SK-N-SH (cell line): Measurements from ENCODE around the gene C17orf100. TPM values are rescaled to one million over a fixed set of nuclear protein-coding genes. Genes with fewer than 3 reads are reported as not detected.

ENCODE experiments used
- CTCF ChIA-PET: fragments of 300-600, 350-600 bp; formaldehyde crosslinking; extraction: SDS; loops from one replicate; lab custom pipeline; 2021; lab: Yijun Ruan, JAX
- POLR2A ChIA-PET: fragments of 350-600 bp; sonication (Branson Sonifier 250); formaldehyde crosslinking; extraction: SDS; loops from one replicate; lab custom pipeline; 2020; ENCODE audit warnings: antibody characterized with exemption, inconsistent platforms; lab: Yijun Ruan, JAX
- DNase-seq: peaks from one replicate; pipeline ENCODE4 v3.0.0; 2012
- H2AFZ ChIP-seq: fragments of 200-600 bp; sonication (generic); 2 replicates; pipeline ENCODE4 v1.8.1; 2016; ENCODE audit warnings: antibody characterized with exemption, mild to moderate bottlenecking, low read depth
- H3F3A ChIP-seq: fragments of 200-600 bp; sonication (generic); replicated peaks from 2 replicates; pipeline ENCODE3; 2016; ENCODE audit warnings: antibody characterized with exemption, mild to moderate bottlenecking; ENCODE audit not compliant: insufficient read depth
- H3K27ac ChIP-seq, 2 experiments: fragments of 200-500 bp in 1 of 2; fragments of 200-600 bp in 1 of 2; sonication (Bioruptor generic) in 1 of 2; sonication (generic), shearing (Covaris generic) in 1 of 2; 2 replicates each; pipeline versions ENCODE4 v1.5.1 to v1.6.1; 2014 to 2016; ENCODE audit warnings: low read depth in 2 of 2, inconsistent platforms in 1 of 2, low read length in 1 of 2, mild to moderate bottlenecking in 1 of 2, mixed read lengths in 1 of 2
- H3K27me3 ChIP-seq: fragments of 200-600 bp; sonication (generic), shearing (Covaris generic); 2 replicates; pipeline ENCODE4 v1.6.1; 2016; ENCODE audit warnings: mixed run types; ENCODE audit not compliant: insufficient read depth
- H3K36me3 ChIP-seq, 2 experiments: fragments of 200-500 bp in 1 of 2; fragments of 200-600 bp in 1 of 2; sonication (Bioruptor generic) in 1 of 2; sonication (generic) in 1 of 2; replicated peaks in 1 of 2; 2 replicates each; pipeline versions ENCODE3 to v1.5.1; 2014 to 2016; ENCODE audit warnings: low read length in 1 of 2, mild to moderate bottlenecking in 1 of 2; ENCODE audit not compliant: insufficient read depth in 2 of 2, control insufficient read depth in 1 of 2
- H3K4me1 ChIP-seq, 2 experiments: fragments of 200-500 bp in 1 of 2; fragments of 200-600 bp in 1 of 2; sonication (Bioruptor generic) in 1 of 2; sonication (generic), shearing (Covaris generic) in 1 of 2; 2 replicates each; pipeline versions ENCODE4 v1.5.1 to v1.6.1; 2014 to 2016; ENCODE audit warnings: low read depth in 1 of 2, low read length in 1 of 2, mixed run types in 1 of 2; ENCODE audit not compliant: insufficient read depth in 2 of 2, control insufficient read depth in 1 of 2
- H3K4me2 ChIP-seq: fragments of 200-600 bp; sonication (generic), shearing (Covaris generic); 2 replicates; pipeline ENCODE4 v1.6.1; 2017; ENCODE audit warnings: mixed run types
- H3K4me3 ChIP-seq, 2 experiments: fragments of 200-500 bp in 1 of 2; fragments of 200-600 bp in 1 of 2; sonication (Bioruptor generic) in 1 of 2; sonication (generic), shearing (Covaris generic) in 1 of 2; 2 replicates each; pipeline versions ENCODE4 v1.5.1 to v1.8.1; 2014 to 2016; ENCODE audit warnings: low read depth in 2 of 2, inconsistent platforms in 1 of 2, low read length in 1 of 2, mild to moderate bottlenecking in 1 of 2, mixed read lengths in 1 of 2, moderate library complexity in 1 of 2
- H3K79me2 ChIP-seq: fragments of 200-600 bp; sonication (generic); 2 replicates; pipeline ENCODE4 v1.8.1; 2017; ENCODE audit warnings: mild to moderate bottlenecking; ENCODE audit not compliant: insufficient read depth
- H3K9ac ChIP-seq: fragments of 200-600 bp; sonication (generic); 2 replicates; pipeline ENCODE4 v1.6.1; 2017; ENCODE audit warnings: mixed run types
- H3K9me2 ChIP-seq: fragments of 200-600 bp; sonication (generic); 2 replicates; pipeline ENCODE4 v1.6.1; 2017; ENCODE audit warnings: mixed run types
- H3K9me3 ChIP-seq: fragments of 200-600 bp; sonication (generic); 2 replicates; pipeline ENCODE4 v1.6.1; 2017; ENCODE audit warnings: mixed run types, mild to moderate bottlenecking, moderate library complexity
- H4K20me1 ChIP-seq: fragments of 200-600 bp; sonication (generic); 2 replicates; pipeline ENCODE4 v1.6.1; 2017; ENCODE audit warnings: mild to moderate bottlenecking, mixed run types; ENCODE audit not compliant: insufficient read depth
- CHD2 ChIP-seq: fragments of 150-350 bp; IDR thresholded peaks from 2 replicates; pipeline ENCODE4 v1.6.1; 2018; ENCODE audit warnings: low read length; ENCODE audit not compliant: partially characterized antibody
- ELF1 ChIP-seq: IDR thresholded peaks from 2 replicates; pipeline ENCODE4 v1.4.0; 2012
- EP300 ChIP-seq, 2 experiments: IDR thresholded peaks; 2 replicates each; pipeline versions ENCODE4 v1.4.0 to v1.6.1; 2012; ENCODE audit warnings: borderline replicate concordance in 1 of 2, low read depth in 1 of 2, low read length in 1 of 2
- MEF2A ChIP-seq: IDR thresholded peaks from 2 replicates; pipeline ENCODE4 v1.4.0; 2012; ENCODE audit warnings: low read depth, borderline replicate concordance
- MXI1 ChIP-seq: IDR thresholded peaks from 2 replicates; pipeline ENCODE4 v1.6.1; 2012; ENCODE audit warnings: mild to moderate bottlenecking, low read depth, low read length, improper control_type of control experiment
- NFIC ChIP-seq: IDR thresholded peaks from 2 replicates; pipeline ENCODE4 v1.4.0; 2012; ENCODE audit warnings: borderline replicate concordance
- NRF1 ChIP-seq: IDR thresholded peaks from 2 replicates; pipeline ENCODE4 v1.6.1; 2012; ENCODE audit warnings: low read depth, mild to moderate bottlenecking, low read length
- RAD21 ChIP-seq: IDR thresholded peaks from 2 replicates; pipeline ENCODE4 v1.6.1; 2012; ENCODE audit warnings: mild to moderate bottlenecking, low read length
- RFX5 ChIP-seq: IDR thresholded peaks from 2 replicates; pipeline ENCODE4 v1.6.1; 2012; ENCODE audit warnings: mild to moderate bottlenecking, improper control_type of control experiment, low read length
- SMC3 ChIP-seq: IDR thresholded peaks from 2 replicates; pipeline ENCODE4 v1.6.1; 2012; ENCODE audit warnings: low read depth, low read length, improper control_type of control experiment
- TCF12 ChIP-seq: IDR thresholded peaks from 2 replicates; pipeline ENCODE4 v1.4.0; 2012
- TEAD4 ChIP-seq: IDR thresholded peaks from 2 replicates; pipeline ENCODE4 v1.4.0; 2012; ENCODE audit warnings: mild to moderate bottlenecking, borderline replicate concordance; ENCODE audit not compliant: insufficient read depth
- WGBS: methylation state at CpG from one replicate; pipeline ENCODE4 v1.1.6; 2017; ENCODE audit warnings: low lambda C conversion rate; 5-methylcytosine and 5-hydroxymethylcytosine counted together
- polyA plus RNA-seq, 3 experiments: library from polyadenylated mRNA; depleted of rRNA; stranded (reverse); fragments of >200 nt; gene quantifications; 2 replicates each; pipeline ENCODE4 v1.2.3, GENCODE V29; 2012
- TF ChIP-seq, protein P1 (sequence below): fragments of 200-600 bp; sonication (generic); IDR thresholded peaks from 2 replicates; pipeline ENCODE4 v1.6.1; 2017; ENCODE audit warnings: antibody characterized with exemption, mild to moderate bottlenecking, moderate library complexity
- TF ChIP-seq, protein P2 (sequence below): IDR thresholded peaks from 2 replicates; pipeline ENCODE4 v1.4.0; 2012; ENCODE audit warnings: low read depth, borderline replicate concordance
- TF ChIP-seq, protein P3 (sequence below): fragments of 150-350 bp; IDR thresholded peaks from 2 replicates; pipeline ENCODE4 v1.6.1; 2016; ENCODE audit warnings: mild to moderate bottlenecking, low read depth, low read length

The C17orf100 gene
- polyA plus RNA-seq, 1 of the 3 experiments (the other 2 are of a cell fraction) = 2.6 TPM

DNA sequence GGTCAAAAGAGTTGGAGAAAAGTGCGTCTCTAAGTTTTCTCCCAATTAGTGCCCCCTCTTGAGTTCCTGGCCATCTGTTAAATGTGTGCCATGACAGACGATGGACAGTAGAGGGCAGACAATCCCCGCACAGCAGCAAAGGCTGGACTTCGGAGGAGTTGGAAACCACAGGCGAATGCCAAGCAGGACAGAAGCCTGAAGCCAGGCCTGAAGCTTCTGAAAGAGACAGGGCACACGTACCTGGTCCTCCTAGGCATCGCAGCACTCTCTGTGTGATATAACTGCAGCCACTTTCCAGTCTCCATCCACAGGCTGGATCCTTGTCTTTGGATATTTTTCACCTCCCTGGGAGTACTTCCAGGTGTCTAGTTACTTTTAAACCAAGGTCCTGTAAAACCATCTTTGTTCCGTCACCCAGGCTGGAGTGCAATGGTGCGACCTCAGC, 14.5 kb downstream of the C17orf100 start:
- CTCF ChIA-PET = interaction anchor here (0.5 to 3.3 kb wide), 26 partner anchors 9 to 1011 kb away, joined by 3 to 20 read pairs (median 4); partner anchors contain the start of gene TXNDC17
- no peak overlapping the region for H3K4me2 ChIP-seq
- H3F3A ChIP-seq = no peaks in the 10 kb centered on the region
- WGBS = 15% methylated on average over 9 of the region's 9 CpGs
- no peaks in the 10 kb centered on the region for H3K9me2 ChIP-seq
- H3K4me3 ChIP-seq = peak overlapping the region in 1 of 2 experiments; percentile 18; a peak in 1 of 4 replicates
- no peak overlapping the region for H3K9ac ChIP-seq
- POLR2A ChIA-PET = no interaction called here
- no peak overlapping the region for H3K27ac ChIP-seq
- peak; percentile 73 for TF ChIP-seq SMC3
- TF ChIP-seq, protein P1, sequence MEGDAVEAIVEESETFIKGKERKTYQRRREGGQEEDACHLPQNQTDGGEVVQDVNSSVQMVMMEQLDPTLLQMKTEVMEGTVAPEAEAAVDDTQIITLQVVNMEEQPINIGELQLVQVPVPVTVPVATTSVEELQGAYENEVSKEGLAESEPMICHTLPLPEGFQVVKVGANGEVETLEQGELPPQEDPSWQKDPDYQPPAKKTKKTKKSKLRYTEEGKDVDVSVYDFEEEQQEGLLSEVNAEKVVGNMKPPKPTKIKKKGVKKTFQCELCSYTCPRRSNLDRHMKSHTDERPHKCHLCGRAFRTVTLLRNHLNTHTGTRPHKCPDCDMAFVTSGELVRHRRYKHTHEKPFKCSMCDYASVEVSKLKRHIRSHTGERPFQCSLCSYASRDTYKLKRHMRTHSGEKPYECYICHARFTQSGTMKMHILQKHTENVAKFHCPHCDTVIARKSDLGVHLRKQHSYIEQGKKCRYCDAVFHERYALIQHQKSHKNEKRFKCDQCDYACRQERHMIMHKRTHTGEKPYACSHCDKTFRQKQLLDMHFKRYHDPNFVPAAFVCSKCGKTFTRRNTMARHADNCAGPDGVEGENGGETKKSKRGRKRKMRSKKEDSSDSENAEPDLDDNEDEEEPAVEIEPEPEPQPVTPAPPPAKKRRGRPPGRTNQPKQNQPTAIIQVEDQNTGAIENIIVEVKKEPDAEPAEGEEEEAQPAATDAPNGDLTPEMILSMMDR = peak; percentile 92
- TF ChIP-seq RFX5 = no peak
- TF ChIP-seq RAD21 = peak; percentile 89
- no peaks in the 10 kb centered on the region for H3K36me3 ChIP-seq
- H2AFZ ChIP-seq = no peak overlapping the region
- no peaks in the 10 kb centered on the region for H4K20me1 ChIP-seq
- peak; percentile 78 for DNase-seq
- no peaks in the 10 kb centered on the region for H3K4me1 ChIP-seq
- H3K79me2 ChIP-seq = no peaks in the 10 kb centered on the region
- no peaks in the 10 kb centered on the region for H3K9me3 ChIP-seq
- peaks cover 40% of the 10 kb centered on the region; the same call in 1 of the 2 replicates for H3K27me3 ChIP-seq

DNA sequence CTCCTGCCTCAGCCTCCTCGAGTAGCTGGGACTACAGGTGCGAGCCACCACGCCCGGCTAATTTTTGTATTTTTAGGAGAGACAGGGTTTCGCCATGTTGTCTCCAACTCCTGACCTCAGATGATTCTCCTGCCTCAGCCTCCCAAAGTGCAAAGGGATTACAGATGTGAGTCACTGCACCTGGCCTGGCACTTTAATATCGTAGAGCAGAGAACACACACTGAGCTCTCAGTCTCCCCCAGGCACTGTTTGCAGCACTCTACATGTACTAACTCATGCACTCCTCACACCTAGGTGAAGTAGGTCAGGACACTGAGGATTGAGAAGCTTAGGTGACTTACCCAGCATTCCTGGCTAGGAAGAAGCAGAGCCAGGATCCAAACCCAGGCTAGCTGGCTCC, 15.0 kb downstream of the C17orf100 start:
- no peaks in the 10 kb centered on the region for H3K36me3 ChIP-seq
- no peak overlapping the region for H3K9ac ChIP-seq
- H3K27me3 ChIP-seq = peaks cover 40% of the 10 kb centered on the region; the same call in 1 of the 2 replicates
- no peaks in the 10 kb centered on the region for H3F3A ChIP-seq
- TF ChIP-seq NFIC (no peak), NRF1 (no peak), ELF1 (no peak), CHD2 (no peak), SMC3 (no peak), EP300 (IDR thresholded peaks at IDR 0.05; ENCODE audit: borderline replicate concordance in 1 of 2, low read depth in 1 of 2, low read length in 1 of 2) (no peak), MXI1 (no peak), TCF12 (no peak), MEF2A (no peak), TEAD4 (no peak)
- TF ChIP-seq, protein P2, sequence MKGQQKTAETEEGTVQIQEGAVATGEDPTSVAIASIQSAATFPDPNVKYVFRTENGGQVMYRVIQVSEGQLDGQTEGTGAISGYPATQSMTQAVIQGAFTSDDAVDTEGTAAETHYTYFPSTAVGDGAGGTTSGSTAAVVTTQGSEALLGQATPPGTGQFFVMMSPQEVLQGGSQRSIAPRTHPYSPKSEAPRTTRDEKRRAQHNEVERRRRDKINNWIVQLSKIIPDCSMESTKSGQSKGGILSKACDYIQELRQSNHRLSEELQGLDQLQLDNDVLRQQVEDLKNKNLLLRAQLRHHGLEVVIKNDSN = no peak
- TF ChIP-seq, protein P3, sequence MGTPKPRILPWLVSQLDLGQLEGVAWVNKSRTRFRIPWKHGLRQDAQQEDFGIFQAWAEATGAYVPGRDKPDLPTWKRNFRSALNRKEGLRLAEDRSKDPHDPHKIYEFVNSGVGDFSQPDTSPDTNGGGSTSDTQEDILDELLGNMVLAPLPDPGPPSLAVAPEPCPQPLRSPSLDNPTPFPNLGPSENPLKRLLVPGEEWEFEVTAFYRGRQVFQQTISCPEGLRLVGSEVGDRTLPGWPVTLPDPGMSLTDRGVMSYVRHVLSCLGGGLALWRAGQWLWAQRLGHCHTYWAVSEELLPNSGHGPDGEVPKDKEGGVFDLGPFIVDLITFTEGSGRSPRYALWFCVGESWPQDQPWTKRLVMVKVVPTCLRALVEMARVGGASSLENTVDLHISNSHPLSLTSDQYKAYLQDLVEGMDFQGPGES = no peak
- TF ChIP-seq, protein P1 = no peak
- no peak for DNase-seq
- no peaks in the 10 kb centered on the region for H3K79me2 ChIP-seq
- H3K9me3 ChIP-seq = no peaks in the 10 kb centered on the region
- WGBS = 83% methylated on average over 6 of the region's 6 CpGs
- ChIA-PET CTCF (interaction anchor here (0.5 to 3.3 kb wide), 26 partner anchors 9 to 1011 kb away, joined by 3 to 20 read pairs (median 4); partner anchors contain the start of gene TXNDC17), POLR2A (no interaction called here)
- no peak overlapping the region for H3K27ac ChIP-seq
- no peak overlapping the region for H3K4me2 ChIP-seq
- H3K4me1 ChIP-seq = no peaks in the 10 kb centered on the region
- no peak overlapping the region for H3K4me3 ChIP-seq
- H2AFZ ChIP-seq = no peak overlapping the region
- H3K9me2 ChIP-seq = no peaks in the 10 kb centered on the region
- no peaks in the 10 kb centered on the region for H4K20me1 ChIP-seq
